Hepatocyte (in vitro differentiated cells): ENCODE data around the gene LRP3. TPM values are rescaled to one million over a fixed set of nuclear protein-coding genes. Genes with fewer than 3 reads are reported as not detected.

Experiments used
- DNase-seq: peaks from one replicate; pipeline ENCODE4 v3.0.0-alpha.2; 2016; ENCODE audit warnings: low spot score
- H2AFZ ChIP-seq: fragments of 200-600 bp; sonication (generic); 2 replicates; pipeline ENCODE4 v1.6.0; 2016; ENCODE audit warnings: antibody characterized with exemption, mild to moderate bottlenecking
- H3K27ac ChIP-seq: fragments of 200-600 bp; sonication (generic); 2 replicates; pipeline ENCODE4 v1.5.1; 2016; ENCODE audit warnings: mild to moderate bottlenecking
- H3K27me3 ChIP-seq: fragments of 200-600 bp; sonication (generic); 2 replicates; pipeline ENCODE4 v1.6.1; 2016
- H3K36me3 ChIP-seq: fragments of 200-600 bp; sonication (generic); replicated peaks from 2 replicates; pipeline ENCODE4 v1.5.1; 2016; ENCODE audit warnings: low read depth; ENCODE audit not compliant: insufficient read depth
- H3K4me1 ChIP-seq: fragments of 200-600 bp; sonication (generic); 2 replicates; pipeline ENCODE4 v1.5.1; 2016; ENCODE audit warnings: mild to moderate bottlenecking, moderate library complexity; ENCODE audit not compliant: insufficient read depth
- H3K4me2 ChIP-seq: fragments of 200-600 bp; sonication (generic); 2 replicates; pipeline ENCODE4 v1.6.0; 2016
- H3K4me3 ChIP-seq: fragments of 200-600 bp; sonication (generic); 2 replicates; pipeline ENCODE4 v1.5.1; 2016; ENCODE audit warnings: mild to moderate bottlenecking
- H3K79me2 ChIP-seq: fragments of 200-600 bp; sonication (generic); 2 replicates; pipeline ENCODE4 v1.6.0; 2017; ENCODE audit warnings: mild to moderate bottlenecking
- H3K9me2 ChIP-seq: fragments of 200-600 bp; sonication (generic); replicated peaks from 2 replicates; pipeline ENCODE4 v1.6.0; 2017; ENCODE audit warnings: mild to moderate bottlenecking; ENCODE audit not compliant: insufficient read depth
- H3K9me3 ChIP-seq: fragments of 200-600 bp; sonication (generic); 2 replicates; pipeline ENCODE4 v1.5.1; 2016; ENCODE audit warnings: low read depth, mild to moderate bottlenecking
- H4K20me1 ChIP-seq: fragments of 200-600 bp; sonication (generic); 2 replicates; pipeline ENCODE4 v1.6.0; 2016; ENCODE audit warnings: mild to moderate bottlenecking; ENCODE audit not compliant: insufficient read depth, poor library complexity, severe bottlenecking
- CTCF ChIP-seq: fragments of 200-600 bp; sonication (generic); IDR thresholded peaks from 2 replicates; pipeline ENCODE4 v1.5.1; 2016; ENCODE audit warnings: antibody characterized with exemption, mild to moderate bottlenecking; ENCODE audit not compliant: poor library complexity
- EZH2 ChIP-seq: fragments of 200-600 bp; sonication (generic); IDR thresholded peaks from 2 replicates; pipeline ENCODE4 v1.6.1; 2016; ENCODE audit warnings: antibody characterized with exemption, mild to moderate bottlenecking, borderline replicate concordance
- EZH2phosphoT487 ChIP-seq: fragments of 200-600 bp; sonication (generic); IDR thresholded peaks from one replicate; pipeline ENCODE4 v1.6.1; 2018; ENCODE audit warnings: antibody characterized with exemption, mild to moderate bottlenecking, low read depth, moderate library complexity; ENCODE audit not compliant: unreplicated experiment, severe bottlenecking
- WGBS: methylation state at CpG from one replicate; pipeline ENCODE4 v1.1.6; 2016; ENCODE audit warnings: low lambda C conversion rate; ENCODE audit errors: missing lambda C conversion rate; 5-methylcytosine and 5-hydroxymethylcytosine counted together
- polyA plus RNA-seq: library from polyadenylated mRNA; unstranded; fragments of >200 nt; fragmentation: Nextera tagmentation; extraction: Ambion mirVana; gene quantifications from 2 replicates; pipeline ENCODE4 v1.2.1, GENCODE V29; 2016
- total RNA-seq: library from RNA; depleted of rRNA; stranded (reverse); fragments of >200 nt; gene quantifications from 2 replicates; pipeline ENCODE4 v1.2.3, GENCODE V29; 2014

The LRP3 gene
- total and polyA plus RNA-seq, 2 experiments from 2014 or later = 37.4 to 44.0 TPM

GRCh38 chr19:33231511-33231910, 37.4 kb downstream of the LRP3 start:
- H3K79me2 ChIP-seq = no peaks in the 10 kb centered on the region
- H2AFZ ChIP-seq = no peak overlapping the region
- no peaks in the 10 kb centered on the region for H4K20me1 ChIP-seq
- H3K4me1 ChIP-seq = peaks cover 1% of the 10 kb centered on the region
- no peak overlapping the region for H3K27ac ChIP-seq
- no peak for DNase-seq
- no peak overlapping the region for H3K4me3 ChIP-seq
- H3K36me3 ChIP-seq = no peaks in the 10 kb centered on the region
- H3K9me2 ChIP-seq = no peaks in the 10 kb centered on the region
- WGBS = 74% methylated on average over 5 of the region's 5 CpGs
- H3K9me3 ChIP-seq = peaks cover 4% of the 10 kb centered on the region
- H3K27me3 ChIP-seq = peaks cover 9% of the 10 kb centered on the region
- no peak for TF ChIP-seq EZH2
- TF ChIP-seq CTCF = no peak
- TF ChIP-seq EZH2phosphoT487 = no peak
- no peak overlapping the region for H3K4me2 ChIP-seq

- Histone ChIP-seq H4K20me1 (no peaks in the 10 kb centered on the region), H3K4me3 (no peak overlapping the region), H3K27me3 (peaks cover 8% of the 10 kb centered on the region), H3K36me3 (no peaks in the 10 kb centered on the region), H3K27ac (no peak overlapping the region), H3K4me2 (no peak overlapping the region), H3K4me1 (no peaks in the 10 kb centered on the region), H2AFZ (no peak overlapping the region), H3K9me2 (no peaks in the 10 kb centered on the region), H3K79me2 (no peaks in the 10 kb centered on the region), H3K9me3 (peaks cover 3% of the 10 kb centered on the region)
- WGBS = 84% methylated on average over 12 of the region's 12 CpGs
- TF ChIP-seq EZH2phosphoT487 = no peak
- TF ChIP-seq CTCF = no peak
- TF ChIP-seq EZH2 = no peak
- no peak for DNase-seq
These were observed 38.5 kb downstream of the LRP3 start for GRCh38 chr19:33232656-33233055.

- TF ChIP-seq EZH2phosphoT487 (no peak), EZH2 (no peak), CTCF (no peak)
- no peaks in the 10 kb centered on the region for H3K36me3 ChIP-seq
- H3K4me3 ChIP-seq = no peak overlapping the region
- H3K9me3 ChIP-seq = no peaks in the 10 kb centered on the region
- H2AFZ ChIP-seq = no peak overlapping the region
- WGBS = 98% methylated on average over 9 of the region's 9 CpGs
- H3K4me2 ChIP-seq = no peak overlapping the region
- DNase-seq = no peak
- peaks cover 5% of the 10 kb centered on the region for H3K27me3 ChIP-seq
- no peaks in the 10 kb centered on the region for H3K79me2 ChIP-seq
- no peaks in the 10 kb centered on the region for H3K4me1 ChIP-seq
- H4K20me1 ChIP-seq = no peaks in the 10 kb centered on the region
- no peak overlapping the region for H3K27ac ChIP-seq
- no peaks in the 10 kb centered on the region for H3K9me2 ChIP-seq
These were observed 39.1 kb downstream of the LRP3 start for GRCh38 chr19:33233056-33233873.
